ENCODE data around the gene OGFOD1.

OGFOD1 gene

GRCh38 chr16:56426585-56426984, 24.8 kb upstream of the OGFOD1 start:
- DNase-seq (ENCODE audit: low spot score), result no peak

GRCh38 chr16:56428091-56428490, 23.3 kb upstream of the OGFOD1 start:
- no peak for DNase-seq (ENCODE audit: low spot score)

- no peak for DNase-seq (ENCODE audit: low spot score)
Observed at GRCh38 chr16:56436258-56436657, 15.1 kb upstream of the OGFOD1 start.

DNA sequence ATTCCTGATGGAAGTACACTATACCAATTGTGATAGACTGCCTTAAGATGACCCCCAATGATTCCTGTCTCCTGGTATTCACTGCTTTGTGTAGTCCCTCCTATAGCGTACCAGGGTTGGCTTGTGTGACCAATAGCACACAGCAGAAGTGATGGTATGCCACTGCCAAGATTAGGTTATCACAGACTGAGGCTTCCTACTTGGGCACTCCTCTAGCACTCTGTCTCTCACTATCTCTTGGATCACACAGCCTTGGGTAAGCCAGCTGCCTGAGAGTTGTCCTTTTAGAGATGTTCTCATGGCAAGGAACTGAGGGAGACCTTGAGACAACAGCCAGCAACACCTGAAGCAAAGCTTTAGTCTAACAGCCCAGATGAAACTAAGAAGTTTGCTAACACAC, 13.3 kb upstream of the OGFOD1 start:
- no peak for DNase-seq (ENCODE audit: low spot score)

GRCh38 chr16:56447286-56447685, 4.1 kb upstream of the OGFOD1 start:
- DNase-seq (ENCODE audit: low spot score), result no peak

DNA sequence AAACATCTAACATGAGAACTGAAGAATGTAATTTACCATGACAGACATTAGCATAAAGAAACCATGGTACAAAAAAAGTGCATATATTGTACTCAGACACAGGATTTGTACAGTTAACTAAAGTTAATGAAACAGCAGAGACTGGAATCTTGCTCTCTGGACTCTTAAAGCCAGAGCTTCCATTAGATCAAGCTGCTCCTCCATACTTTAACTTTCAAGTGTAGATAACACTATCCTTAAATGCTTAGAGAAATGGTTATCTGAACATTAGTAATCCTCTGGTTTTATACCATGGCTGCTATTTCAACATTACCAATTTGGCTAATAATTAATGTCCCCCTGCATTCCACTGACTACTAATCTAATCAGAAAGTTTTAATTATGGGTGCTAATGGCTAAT, 3.3 kb upstream of the OGFOD1 start:
- no peak for DNase-seq (ENCODE audit: low spot score)

DNA sequence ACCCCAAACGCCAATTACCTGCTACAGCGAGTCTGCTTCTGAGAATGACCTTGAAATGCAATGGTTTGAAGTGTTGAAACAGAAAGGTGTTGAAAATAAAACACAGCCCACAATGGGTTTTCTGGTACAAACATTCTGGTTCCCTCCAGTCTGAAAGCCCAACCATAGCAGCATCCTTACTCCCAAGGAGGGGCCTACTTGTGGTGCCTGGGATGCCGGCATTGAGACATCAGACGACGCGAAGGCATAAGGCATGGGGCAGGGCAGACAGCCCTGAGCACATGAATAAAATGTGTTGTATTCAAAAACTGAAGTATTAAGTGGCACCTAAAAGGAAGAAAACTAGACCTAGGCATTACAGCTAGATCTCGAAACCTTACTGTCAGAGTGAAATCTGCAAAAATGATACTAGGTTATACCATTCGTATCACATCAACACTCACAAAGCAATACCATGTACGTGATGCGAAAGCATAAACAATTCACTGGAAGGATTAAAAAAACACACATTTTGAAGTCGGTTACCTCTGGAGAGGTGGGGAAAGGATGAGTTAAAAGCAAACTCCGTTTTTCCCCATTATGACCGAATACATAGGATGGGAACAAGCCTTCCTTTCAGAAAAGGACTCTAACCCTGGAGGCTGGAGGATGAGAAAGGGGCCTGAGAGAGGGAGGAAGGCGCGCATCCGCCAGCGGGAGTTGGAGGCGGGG, 924 bp upstream of the OGFOD1 start:
- no peak for DNase-seq (ENCODE audit: low spot score)

DNA sequence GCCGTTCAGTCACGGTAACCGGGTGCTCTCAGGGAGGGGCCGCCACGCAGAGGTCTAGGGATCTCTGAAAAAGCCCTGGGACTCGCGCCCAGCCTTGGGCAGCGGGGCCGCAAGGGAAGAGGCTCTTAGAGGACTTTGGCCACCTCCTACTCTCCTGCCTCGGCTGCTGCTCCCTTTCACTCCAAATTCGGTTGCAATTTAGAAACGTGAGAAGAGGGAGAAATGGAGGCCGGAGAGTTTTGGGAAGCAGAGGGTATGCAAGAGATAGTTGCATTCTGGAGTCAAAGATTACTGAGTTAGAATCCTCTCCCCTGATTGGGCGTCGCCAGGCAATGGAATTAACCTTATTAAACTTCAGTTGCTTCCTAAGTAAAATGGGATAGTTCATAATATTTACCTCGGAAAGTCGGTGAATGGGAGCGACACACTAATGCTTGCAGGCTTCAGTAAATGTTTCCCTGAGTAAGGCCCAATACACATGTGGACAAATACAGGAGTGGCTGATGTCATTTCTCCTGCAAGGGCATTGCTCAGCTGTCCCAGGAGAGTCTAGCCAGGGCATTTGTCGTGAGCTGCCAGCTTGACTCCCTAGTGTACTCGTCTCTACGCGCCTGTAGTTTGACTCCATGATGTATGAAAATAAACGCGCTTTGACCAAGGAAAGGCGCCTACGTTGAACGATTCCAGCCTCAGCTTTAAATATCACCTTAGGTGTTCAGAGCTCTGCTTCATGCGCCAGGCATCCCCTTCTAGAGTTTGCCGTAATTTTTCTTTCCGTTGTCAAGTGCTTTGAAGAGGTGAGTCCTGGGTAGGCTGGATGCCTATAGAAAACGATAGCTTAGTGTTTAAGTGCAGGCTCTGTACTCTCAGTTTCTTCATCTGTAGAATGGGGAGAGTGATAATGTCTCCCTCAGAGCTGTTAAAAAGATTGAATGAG, 667 bp downstream of the OGFOD1 start:
- DNase-seq (ENCODE audit: low spot score), result peak; percentile 3

DNA sequence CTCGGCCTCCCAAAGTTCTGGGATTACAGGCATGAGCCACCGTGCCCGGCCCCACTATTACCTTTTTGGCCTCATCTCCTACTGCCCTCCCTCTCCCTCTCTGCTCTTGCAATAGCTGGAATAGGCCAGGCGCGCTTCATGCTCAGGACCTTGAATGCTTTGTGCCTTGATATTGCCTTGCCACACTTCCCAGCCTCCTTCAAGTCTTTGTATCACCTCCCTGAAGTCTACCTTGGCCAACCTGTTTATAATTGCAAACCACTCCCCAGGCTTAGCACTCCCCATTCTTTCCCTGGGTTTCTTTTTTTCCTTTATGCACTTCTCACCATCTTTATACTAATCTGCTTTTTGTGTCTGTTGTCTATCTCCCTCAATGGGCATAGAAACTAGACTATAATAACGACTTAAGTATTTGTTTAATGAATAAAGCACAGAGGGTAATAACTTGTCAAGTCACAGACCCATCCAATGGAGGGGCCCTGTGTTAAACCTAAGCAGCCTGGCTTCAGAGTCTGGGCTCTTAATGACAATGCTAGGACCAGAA, 6.6 kb downstream of the OGFOD1 start:
- no peak for DNase-seq (ENCODE audit: low spot score)

DNA sequence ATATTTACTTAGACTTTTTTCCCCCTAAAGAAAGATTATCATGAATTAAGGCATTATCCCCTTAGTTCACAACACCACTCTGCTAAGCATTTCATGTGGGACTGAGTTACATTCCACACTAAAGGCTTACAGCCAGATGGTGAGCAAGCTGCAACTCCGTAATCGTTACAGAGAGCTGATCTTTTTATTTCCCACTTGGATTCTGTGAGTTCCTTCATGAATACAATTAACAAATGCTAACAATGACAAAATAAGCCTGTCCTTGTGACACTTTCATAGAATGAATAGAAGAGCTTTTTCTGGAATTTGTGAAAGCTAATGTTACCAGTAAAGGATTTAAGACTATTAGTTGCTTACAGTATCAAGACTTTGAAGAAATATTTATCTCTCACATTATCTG, 8.7 kb downstream of the OGFOD1 start:
- no peak for DNase-seq (ENCODE audit: low spot score)

GRCh38 chr16:56462064-56462796, 10.9 kb downstream of the OGFOD1 start:
- no peak for DNase-seq (ENCODE audit: low spot score)

DNA sequence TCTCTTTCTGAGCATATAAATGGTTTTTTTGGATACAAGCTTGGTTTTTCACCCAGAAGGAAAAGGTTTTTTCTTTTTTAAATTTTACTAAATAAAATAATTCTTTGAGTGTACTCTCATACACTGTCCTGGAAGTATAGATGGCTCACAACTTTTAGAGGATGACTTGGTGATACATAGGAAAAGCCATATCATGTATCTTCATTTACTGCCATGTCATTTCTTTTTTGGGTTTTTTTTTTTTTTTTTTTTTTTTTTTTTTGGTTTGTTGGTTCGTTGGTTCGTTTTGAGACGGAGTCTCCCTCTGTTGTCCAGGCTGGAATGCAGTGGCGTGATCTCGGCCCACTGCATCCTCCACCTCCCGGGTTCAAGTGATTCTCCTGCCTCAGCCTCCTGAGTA, 11.8 kb downstream of the OGFOD1 start:
- DNase-seq (ENCODE audit: low spot score), result no peak

DNA sequence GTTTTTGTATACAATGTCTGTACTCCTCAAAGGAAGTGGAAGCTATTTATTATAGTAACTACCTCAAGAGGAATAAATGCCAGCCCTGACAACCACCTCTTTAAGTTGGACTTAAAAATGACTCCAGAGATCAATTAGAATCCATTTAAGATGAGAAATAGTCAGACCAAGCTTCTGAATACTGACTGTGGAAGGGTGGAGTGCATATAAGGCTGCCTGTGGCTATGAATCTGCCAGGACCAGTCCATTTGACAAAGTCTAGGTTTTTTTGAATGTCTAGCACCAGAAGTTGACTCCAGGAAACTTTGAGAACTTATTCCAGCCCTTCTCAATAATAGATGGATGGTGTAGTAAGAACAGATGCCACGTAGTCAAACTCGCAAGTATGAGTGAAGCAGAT, 15.0 kb downstream of the OGFOD1 start:
- no peak for DNase-seq (ENCODE audit: low spot score)

- no peak for DNase-seq (ENCODE audit: low spot score)
Observed at GRCh38 chr16:56468800-56469199, 17.4 kb downstream of the OGFOD1 start.

- no peak for DNase-seq (ENCODE audit: low spot score)
Observed at GRCh38 chr16:56469748-56470147, 18.4 kb downstream of the OGFOD1 start.

DNA sequence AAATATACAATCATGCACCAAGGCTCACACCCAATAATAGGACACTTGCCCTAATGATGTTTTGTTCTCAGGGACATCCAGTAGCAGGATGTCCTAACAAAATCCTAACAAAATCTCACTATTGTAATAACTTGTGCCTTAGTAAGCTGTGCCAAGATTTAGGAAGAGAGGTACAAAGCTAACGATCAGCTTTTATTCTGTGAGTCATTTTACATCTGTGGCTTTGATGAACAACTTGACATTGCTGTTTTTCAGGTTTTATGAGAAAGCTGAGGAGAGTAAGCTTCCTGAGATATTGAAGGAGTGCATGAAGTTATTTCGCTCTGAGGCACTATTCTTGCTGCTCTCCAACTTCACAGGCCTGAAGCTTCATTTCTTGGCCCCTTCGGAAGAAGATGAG, 18.9 kb downstream of the OGFOD1 start:
- DNase-seq (ENCODE audit: low spot score), result no peak

DNA sequence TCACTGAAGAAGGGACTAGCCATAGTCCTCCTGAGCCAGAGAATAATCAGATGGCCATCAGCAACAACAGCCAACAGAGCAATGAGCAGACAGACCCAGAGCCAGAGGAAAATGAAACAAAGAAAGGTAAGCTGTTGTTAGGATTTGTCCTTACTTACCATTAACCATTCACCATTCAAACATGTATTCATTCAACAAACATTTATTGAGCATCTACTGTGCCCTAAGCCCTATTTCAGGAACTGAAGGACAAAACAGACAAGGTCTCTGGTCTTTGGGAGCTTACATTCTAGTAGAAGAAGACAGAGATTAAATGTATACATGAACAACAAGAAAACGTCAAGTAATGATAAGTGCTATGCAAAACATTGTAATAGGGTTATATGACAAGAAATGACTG, 19.3 kb downstream of the OGFOD1 start:
- no peak for DNase-seq (ENCODE audit: low spot score)

DNA sequence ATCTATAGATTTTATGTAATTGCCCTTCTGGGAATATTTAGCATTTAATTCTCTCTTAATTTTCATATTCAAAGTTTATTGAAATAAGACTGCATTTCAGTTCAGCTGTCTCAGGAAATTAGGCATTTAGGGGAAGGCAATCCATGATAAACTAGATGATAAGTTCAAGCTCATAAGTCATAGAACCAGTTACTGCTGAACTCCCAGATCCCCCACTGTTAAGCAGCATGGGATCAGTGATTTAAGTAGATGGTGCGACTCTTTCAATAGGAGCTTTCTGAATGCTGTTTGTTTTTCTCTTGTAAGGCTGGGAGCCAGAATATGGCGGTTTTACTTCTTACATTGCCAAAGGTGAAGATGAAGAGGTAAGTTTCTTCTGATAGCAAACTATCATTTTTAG, 23.8 kb downstream of the OGFOD1 start:
- no peak for DNase-seq (ENCODE audit: low spot score)

GRCh38 chr16:56477096-56477878, 25.9 kb downstream of the OGFOD1 start:
- no peak for DNase-seq (ENCODE audit: low spot score)

DNA sequence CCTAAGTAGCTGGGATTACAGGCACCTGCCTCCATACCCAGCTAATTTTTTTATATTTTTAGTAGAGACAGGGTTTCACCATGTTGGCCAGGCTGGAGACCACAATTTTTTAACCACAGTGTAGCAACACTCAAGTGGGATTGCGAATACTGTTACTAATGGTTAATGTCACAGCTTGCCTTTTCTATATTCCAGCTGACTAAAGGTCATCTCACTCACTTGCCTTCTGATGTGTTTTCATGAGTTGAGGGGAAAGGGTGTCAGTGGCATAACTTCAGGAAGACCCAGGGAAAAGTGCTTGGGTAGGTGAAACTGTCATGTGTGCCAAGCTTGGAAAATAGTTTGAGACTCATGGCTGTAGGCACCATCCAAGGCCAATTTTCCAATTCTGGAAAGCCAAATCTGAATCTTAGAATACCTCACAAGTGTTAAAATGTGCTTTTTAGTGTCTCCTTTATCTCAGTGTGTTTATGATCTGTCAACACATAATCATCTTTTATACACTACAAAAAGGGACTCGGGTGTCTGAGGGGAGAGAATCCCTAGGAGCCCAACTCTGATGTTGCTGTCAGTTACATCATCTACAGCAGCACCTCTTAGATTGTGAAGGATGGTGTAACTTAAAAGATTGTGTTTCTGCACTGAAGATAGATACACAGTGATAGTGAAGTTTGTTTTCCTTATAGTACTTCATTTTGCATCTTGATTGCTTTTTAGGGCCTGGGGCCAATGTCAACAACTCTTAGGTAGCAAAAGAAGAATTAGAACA, 27.1 kb downstream of the OGFOD1 start:
- no peak for DNase-seq (ENCODE audit: low spot score)

DNA sequence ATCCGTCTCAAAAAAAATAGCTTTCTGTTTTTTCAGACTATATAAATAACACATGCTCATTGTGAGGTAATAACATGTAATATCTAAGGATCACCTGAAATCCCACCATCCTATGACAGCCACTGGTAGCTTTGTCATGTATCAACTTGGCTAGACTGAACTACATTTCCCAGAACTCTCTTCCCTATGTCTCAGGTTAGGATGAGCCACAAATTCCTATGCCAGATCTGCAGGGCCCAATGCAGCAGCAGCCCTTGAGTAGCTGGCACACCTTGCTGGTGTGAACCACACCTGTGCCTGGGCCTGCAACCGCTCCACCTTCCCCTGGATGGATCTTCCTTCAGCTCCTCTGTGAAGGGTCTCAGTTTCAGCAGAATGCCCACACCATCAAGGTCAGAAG, 28.1 kb downstream of the OGFOD1 start:
- no peak for DNase-seq (ENCODE audit: low spot score)

Measured in CD4-positive, alpha-beta T cell treated with Interleukin-2 at 100 ng/mL for 4 hours (primary cell).